ENCODE data around the gene DMP1. TPM values are rescaled to one million over a fixed set of nuclear protein-coding genes. Genes with fewer than 3 reads are reported as not detected.

DMP1 gene
- total RNA-seq, 4 donors from 2014 or later, result not detected

- Histone ChIP-seq H3K27ac (no peak overlapping the region), H3K4me3 (no peak overlapping the region), H3K9me3 (peaks cover 0 to 9% (median 0%) of the 10 kb centered on the region in 3 donors), H3K27me3 (no peaks in the 10 kb centered on the region), H3K4me1 (no peaks in the 10 kb centered on the region), H3K36me3 (no peaks in the 10 kb centered on the region)
- WGBS, 2 donors (ENCODE audit: low coverage in 1 of 2), result 92% methylated on average over 2 of the region's 5 CpGs; no CpG with 5 or more reads in 1 of the 2 donors
- no peak for ATAC-seq
- TF ChIP-seq POLR2AphosphoS5 (IDR thresholded peaks at IDR 0.05) (no peak), POLR2A (IDR thresholded peaks at IDR 0.05) (no peak), EP300 (IDR thresholded peaks at IDR 0.05) (no peak), CTCF (IDR thresholded peaks at IDR 0.05) (no peak)
These were observed 47.2 kb downstream of the DMP1 start for GRCh38 chr4:87697272-87697671.

- H3K4me1 ChIP-seq, result no peaks in the 10 kb centered on the region
- H3K9me3 ChIP-seq, result peaks cover 0 to 5% (median 0%) of the 10 kb centered on the region in 3 donors
- no peak for ATAC-seq
- no peaks in the 10 kb centered on the region for H3K27me3 ChIP-seq
- H3K36me3 ChIP-seq, result no peaks in the 10 kb centered on the region
- H3K4me3 ChIP-seq, result no peak overlapping the region
- 90% methylated on average over 2 of the region's 2 CpGs; no CpG with 5 or more reads in 1 of the 2 donors for WGBS, 2 donors (ENCODE audit: low coverage in 1 of 2)
- TF ChIP-seq EP300 (IDR thresholded peaks at IDR 0.05), result no peak
- no peak for TF ChIP-seq CTCF (IDR thresholded peaks at IDR 0.05)
- TF ChIP-seq POLR2A (IDR thresholded peaks at IDR 0.05), result no peak
- no peak for TF ChIP-seq POLR2AphosphoS5 (IDR thresholded peaks at IDR 0.05)
- no peak overlapping the region for H3K27ac ChIP-seq
These were observed 47.9 kb downstream of the DMP1 start for GRCh38 chr4:87697945-87698344.

GRCh38 chr4:87698394-87698793 is 48.3 kb downstream of the DMP1 start:
- no peak for ATAC-seq
- WGBS, 2 donors (ENCODE audit: low coverage in 1 of 2), result 89 to 100% methylated on average over 2 of the region's 2 CpGs

GRCh38 chr4:87704001-87704400 is 53.9 kb downstream of the DMP1 start:
- WGBS, 2 donors (ENCODE audit: low coverage in 1 of 2), result 94 to 100% methylated on average over 2 to 3 of the region's 3 CpGs
- no peak overlapping the region for H3K27ac ChIP-seq
- no peak overlapping the region for H3K4me3 ChIP-seq
- H3K9me3 ChIP-seq, result no peaks in the 10 kb centered on the region
- TF ChIP-seq POLR2A (IDR thresholded peaks at IDR 0.05), result no peak
- no peak for TF ChIP-seq POLR2AphosphoS5 (IDR thresholded peaks at IDR 0.05)
- TF ChIP-seq EP300 (IDR thresholded peaks at IDR 0.05), result no peak
- no peak for TF ChIP-seq CTCF (IDR thresholded peaks at IDR 0.05)
- H3K27me3 ChIP-seq, result no peaks in the 10 kb centered on the region
- ATAC-seq, result no peak
- H3K36me3 ChIP-seq, result no peaks in the 10 kb centered on the region
- H3K4me1 ChIP-seq, result no peaks in the 10 kb centered on the region

More at GRCh38 chr4:87698394-87698793, 48.3 kb downstream of the DMP1 start:
- TF ChIP-seq POLR2A (IDR thresholded peaks at IDR 0.05) (no peak), CTCF (IDR thresholded peaks at IDR 0.05) (no peak), POLR2AphosphoS5 (IDR thresholded peaks at IDR 0.05) (no peak), EP300 (IDR thresholded peaks at IDR 0.05) (no peak)
- H3K4me1 ChIP-seq, result no peaks in the 10 kb centered on the region
- H3K27ac ChIP-seq, result no peak overlapping the region
- H3K27me3 ChIP-seq, result no peaks in the 10 kb centered on the region
- no peak overlapping the region for H3K4me3 ChIP-seq
- peaks cover 0 to 5% (median 0%) of the 10 kb centered on the region in 3 donors for H3K9me3 ChIP-seq
- no peaks in the 10 kb centered on the region for H3K36me3 ChIP-seq

- no peak for ATAC-seq
- no peaks in the 10 kb centered on the region for H3K36me3 ChIP-seq
- no peak overlapping the region for H3K27ac ChIP-seq
- no peak overlapping the region for H3K4me3 ChIP-seq
- WGBS, 2 donors (ENCODE audit: low coverage in 1 of 2), result 90 to 94% methylated on average over 2 to 3 of the region's 4 CpGs
- no peak for TF ChIP-seq CTCF (IDR thresholded peaks at IDR 0.05)
- TF ChIP-seq EP300 (IDR thresholded peaks at IDR 0.05), result no peak
- H3K4me1 ChIP-seq, result no peaks in the 10 kb centered on the region
- no peaks in the 10 kb centered on the region for H3K27me3 ChIP-seq
- no peaks in the 10 kb centered on the region for H3K9me3 ChIP-seq
These were observed 57.3 kb downstream of the DMP1 start for GRCh38 chr4:87707279-87707918.

Measured in gastroesophageal sphincter (tissue), 4 donors.